Adrenal gland (tissue), 12 donors: Measurements from ENCODE around the gene PKP3. TPM values are rescaled to one million over a fixed set of nuclear protein-coding genes. Genes with fewer than 3 reads are reported as not detected.

ENCODE experiments used
- DNase-seq, 7 donors: peaks; one replicate each; pipeline ENCODE4 v3.0.0-alpha.2; 2019 to 2020
- H3K27ac ChIP-seq, 5 donors: fragments of 200-600 bp; sonication (generic) in 4 of 5; 1 replicate in 3 of 5; 2 replicates in 2 of 5; pipeline versions ENCODE4 v1.5.1 to v1.8.0; 2016 to 2020; ENCODE audit warnings: mild to moderate bottlenecking in 1 of 5
- H3K27me3 ChIP-seq: fragments of 200-600 bp; 2 replicates; pipeline ENCODE4 v1.8.0; 2021
- H3K36me3 ChIP-seq, 2 donors: fragments of 200-600 bp; replicated peaks in 1 of 2; 1 replicate in 1 of 2; 2 replicates in 1 of 2; pipeline versions ENCODE4 v1.5.1 to v1.8.0; 2018 to 2022
- H3K4me1 ChIP-seq, 2 donors: fragments of 200-600 bp; replicated peaks in 1 of 2; 1 replicate in 1 of 2; 2 replicates in 1 of 2; pipeline versions ENCODE4 v1.5.1 to v1.8.0; 2018 to 2021
- H3K4me3 ChIP-seq, 4 donors: fragments of 200-600 bp; sonication (generic) in 3 of 4; one replicate each; pipeline ENCODE4 v1.5.1; 2016 to 2018
- H3K9me3 ChIP-seq, 3 donors: fragments of 200-600 bp; sonication (generic) in 1 of 3; replicated peaks in 1 of 3; 1 replicate in 2 of 3; 2 replicates in 1 of 3; pipeline versions ENCODE4 v1.5.1 to v1.8.0; 2016 to 2021
- CTCF ChIP-seq, 6 experiments: fragments of 450-650 bp in 4 of 6; fragments of 200-600 bp in 2 of 6; sonication (generic) in 1 of 6; IDR thresholded peaks; 1 replicate in 5 of 6; 2 replicates in 1 of 6; pipeline versions ENCODE4 v1.5.1 to v1.8.0; 2016 to 2021; ENCODE audit warnings: antibody characterized with exemption in 6 of 6, mild to moderate bottlenecking in 2 of 6, moderate library complexity in 1 of 6
- POLR2A ChIP-seq, 2 donors: fragments of 450-650 bp; IDR thresholded peaks; one replicate each; pipeline ENCODE4 v1.6.1; 2017; ENCODE audit warnings: antibody characterized with exemption in 2 of 2, mild to moderate bottlenecking in 2 of 2, moderate library complexity in 1 of 2
- WGBS, 4 donors: extraction: QIAGEN DNeasy Blood & Tissue Kit in 2 of 4; methylation state at CpG; one replicate each; pipeline versions ENCODE4 v1.1.5 to v1.1.7; 2013 to 2017; 5-methylcytosine and 5-hydroxymethylcytosine counted together
- intact Hi-C, 2 donors: fragments of 100-400 bp; cut with DNase I; formaldehyde crosslinking; loops; one replicate each; pipeline versions ENCODE4 v1.14.1 to v1.15.0; 2022 to 2023
- polyA plus RNA-seq, 3 donors: library from polyadenylated mRNA; stranded (reverse); fragments of 200-250 nt in 2 of 3; fragments of 350-450 nt in 1 of 3; fragmentation: Illumina TruSeq in 1 of 3; extraction: RNeasy Lipid Tissue Mini Kit (QIAGEN cat#74804) in 1 of 3; gene quantifications; one replicate each; pipeline ENCODE4 v1.2.3, GENCODE V29; 2013 to 2014
- total RNA-seq, 9 donors: library from RNA; depleted of rRNA in 4 of 9; stranded (reverse); fragments of >200 nt in 4 of 9; fragments of 120-200 nt in 1 of 9; fragmentation: NEBNext Ultra II Directional in 1 of 9; extraction: Animal tissue kit (Norgen Biotek cat#: 25700) in 1 of 9; gene quantifications; one replicate each; pipeline versions ENCODE4 v1.1.0 to v1.2.4, GENCODE V29; 2013 to 2023
- donor health status: healthy with polysubstance abuse.
- donor health status: Bipolar disorder and iron deficiency.
- donor health status: DM: yes; HTN: yes; CAD: no.
- donor health status: DM: no; HTN: no; CAD: no.
- donor health status: DM: no; HTN: no; CAD: no.
- donor health status: DM: yes; HTN: yes; CAD: no.

The PKP3 gene
- total and polyA plus RNA-seq, 12 donors, result 0.37 to 0.65 (median 0.55) TPM; not detected in 8

- Histone ChIP-seq H3K27ac (no peak overlapping the region), H3K9me3 (no peaks in the 10 kb centered on the region), H3K27me3 (peaks cover 6% of the 10 kb centered on the region), H3K4me3 (no peak overlapping the region), H3K36me3 (no peaks in the 10 kb centered on the region), H3K4me1 (no peaks in the 10 kb centered on the region)
- DNase-seq, result no peak
- intact Hi-C loops, result no loop called here
- no peak for TF ChIP-seq CTCF (IDR thresholded peaks at IDR 0.05)
- no peak for TF ChIP-seq POLR2A (IDR thresholded peaks at IDR 0.05)
- 74 to 82% (median 79%) methylated on average over 23 to 38 of the region's 38 CpGs for WGBS, 4 donors
Measured at GRCh38 chr11:391117-392017, 2.6 kb upstream of the PKP3 start.

GRCh38 chr11:392102-392777, 1.8 kb upstream of the PKP3 start:
- intact Hi-C loops, result no loop called here
- Histone ChIP-seq H3K36me3 (no peaks in the 10 kb centered on the region), H3K27me3 (peaks cover 6% of the 10 kb centered on the region), H3K27ac (no peak overlapping the region), H3K4me1 (peaks cover 5% of the 10 kb centered on the region in 2 donors), H3K9me3 (no peaks in the 10 kb centered on the region), H3K4me3 (no peak overlapping the region)
- 82 to 88% (median 86%) methylated on average over 13 to 36 of the region's 36 CpGs for WGBS, 4 donors
- TF ChIP-seq POLR2A (IDR thresholded peaks at IDR 0.05), result no peak
- no peak for TF ChIP-seq CTCF (IDR thresholded peaks at IDR 0.05)
- DNase-seq, result no peak

GRCh38 chr11:393219-394033, 583 bp upstream of the PKP3 start:
- 43 to 83% (median 75%) methylated on average over 1 to 17 of the region's 17 CpGs for WGBS, 4 donors
- intact Hi-C loops, result no loop called here

More at GRCh38 chr11:393219-394033, 583 bp upstream of the PKP3 start:
- no peak overlapping the region for H3K27ac ChIP-seq
- no peak for TF ChIP-seq CTCF (IDR thresholded peaks at IDR 0.05)
- TF ChIP-seq POLR2A (IDR thresholded peaks at IDR 0.05), result no peak
- H3K4me1 ChIP-seq, result peaks cover 5% of the 10 kb centered on the region in 2 donors
- H3K27me3 ChIP-seq, result peaks cover 6% of the 10 kb centered on the region
- H3K4me3 ChIP-seq, result no peak overlapping the region
- no peaks in the 10 kb centered on the region for H3K9me3 ChIP-seq
- peak in 2 of 7 donors; percentile 39 to 59 for DNase-seq
- no peaks in the 10 kb centered on the region for H3K36me3 ChIP-seq
